K562 (cell line): ENCODE results near the gene RTBDN. TPM values are rescaled to one million over a fixed set of nuclear protein-coding genes. Genes with fewer than 3 reads are reported as not detected.

Experiments
- ARHGAP35 ChIP-seq: fragments of 450-650 bp; IDR thresholded peaks from 2 replicates; pipeline ENCODE4 v1.6.1; 2018; ENCODE audit not compliant: partially characterized antibody
- EP300 ChIP-seq: IDR thresholded peaks from 2 replicates; pipeline ENCODE4 v1.6.1; 2012; ENCODE audit warnings: low read length, improper control_type of control experiment
- ESRRA ChIP-seq: fragments of 450-650 bp; IDR thresholded peaks from 2 replicates; pipeline ENCODE4 v1.6.1; 2014; ENCODE audit warnings: low read depth, mild to moderate bottlenecking, moderate library complexity, borderline replicate concordance
- ETV6 ChIP-seq, 3 experiments: fragments of 150-350 bp in 1 of 3; sonication (generic) in 1 of 3; formaldehyde crosslinking in 1 of 3; IDR thresholded peaks; 2 replicates each; pipeline versions ENCODE4 v1.6.1 to v1.8.0; 2014 to 2022; ENCODE audit warnings: borderline replicate concordance in 2 of 3, low read depth in 2 of 3, antibody characterized with exemption in 1 of 3, low read length in 1 of 3, mild to moderate bottlenecking in 1 of 3, missing genetic modification reagents in 1 of 3
- HSF4 ChIP-seq: fragments of 250-450 bp; sonication (Bioruptor Pico); IDR thresholded peaks from 2 replicates; pipeline ENCODE4 v2.1.2; 2022; ENCODE audit warnings: mild to moderate bottlenecking, moderate library complexity, borderline replicate concordance
- MBD2 ChIP-seq: sonication (generic); IDR thresholded peaks from 2 replicates; pipeline ENCODE4 v1.6.1; 2016; ENCODE audit warnings: low read depth, borderline replicate concordance
- MXI1 ChIP-seq: IDR thresholded peaks from 2 replicates; pipeline ENCODE4 v1.6.1; 2011; ENCODE audit warnings: low read depth, mild to moderate bottlenecking, improper control_type of control experiment, low read length
- RBM25 ChIP-seq: fragments of 200-400 bp; formaldehyde crosslinking; IDR thresholded peaks from 2 replicates; pipeline ENCODE4 v1.6.1; 2018; ENCODE audit warnings: low read length, low read depth, moderate library complexity; ENCODE audit not compliant: severe bottlenecking
- YY1 ChIP-seq, 3 experiments: IDR thresholded peaks; 2 replicates each; pipeline ENCODE4 v1.6.1; 2011; ENCODE audit warnings: low read length in 2 of 3, mild to moderate bottlenecking in 2 of 3, moderate library complexity in 2 of 3, borderline replicate concordance in 1 of 3, control low read depth in 1 of 3, low read depth in 1 of 3; ENCODE audit not compliant: insufficient read depth in 3 of 3, insufficient replicate concordance in 2 of 3, control insufficient read depth in 1 of 3, insufficient read length in 1 of 3; ENCODE audit errors: extremely low read depth in 1 of 3
- polyA plus RNA-seq, 8 experiments: library from polyadenylated mRNA; depleted of rRNA in 4 of 8; stranded (reverse) in 5 of 8; unstranded in 3 of 8; fragments of >200 nt; fragmentation: Nextera tagmentation in 2 of 8; fragmentation: Illumina TruSeq in 1 of 8; extraction: Ambion mirVana in 2 of 8; extraction: Trizol in 1 of 8; gene quantifications; 2 replicates each; pipeline versions ENCODE4 v1.2.1 to v1.2.3, GENCODE V29; 2011 to 2014; ENCODE audit warnings: inconsistent platforms in 1 of 8, missing spikeins in 1 of 8
- total RNA-seq, 7 experiments: library from RNA; depleted of rRNA in 6 of 7; stranded (reverse); fragments of >200 nt in 6 of 7; fragmentation: Illumina TruSeq in 2 of 7; extraction: Trizol in 2 of 7; gene quantifications; 2 replicates each; pipeline versions ENCODE4 v1.2.1 to v1.2.3, GENCODE V29; 2011 to 2021; ENCODE audit warnings: low replicate concordance in 1 of 7

Gene RTBDN
- total and polyA plus RNA-seq, 9 of the 15 experiments (the other 6 are each of a cell fraction or from before 2014, with no cell fraction given) = 0.20 to 2.3 (median 0.72) TPM; not detected in 1

DNA sequence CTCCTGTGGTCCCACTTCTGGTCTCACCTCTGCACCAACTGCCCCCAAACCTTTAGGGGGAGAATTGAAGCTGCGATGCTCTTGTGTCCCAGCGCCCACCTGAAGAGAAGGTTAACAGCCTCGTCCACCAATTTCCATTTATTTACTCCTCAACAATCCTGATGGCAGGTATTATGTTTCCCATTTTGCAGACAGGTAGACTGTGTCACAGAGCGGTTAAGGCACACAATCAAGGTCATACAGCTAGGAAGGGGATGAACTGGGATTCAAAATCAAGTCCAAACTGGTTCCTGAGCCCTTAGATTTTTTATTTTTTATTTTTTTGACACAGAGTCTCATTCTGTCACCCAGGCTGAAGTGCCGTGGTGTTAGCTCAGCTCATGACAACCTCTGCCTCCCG lies 40.7 kb upstream of the RTBDN start (continued):
- no peak for TF ChIP-seq YY1 (IDR thresholded peaks at IDR 0.05; ENCODE audit: borderline replicate concordance in 1 of 3, control insufficient read depth in 1 of 3, extremely low read depth in 1 of 3, insufficient read depth in 3 of 3, insufficient read length in 1 of 3, insufficient replicate concordance in 2 of 3, low read depth in 1 of 3, low read length in 2 of 3)
- TF ChIP-seq ESRRA = peak; percentile 55; the same call in 1 of the 2 replicates
- no peak for TF ChIP-seq MBD2
- no peak for TF ChIP-seq EP300
- TF ChIP-seq HSF4 (CRISPR knock-in tag) = no peak
- no peak for TF ChIP-seq MXI1
- no peak for TF ChIP-seq ARHGAP35
- peak; percentile 63 for TF ChIP-seq RBM25
- no peak for TF ChIP-seq ETV6 (IDR thresholded peaks at IDR 0.05; ENCODE audit: borderline replicate concordance in 1 of 2, low read depth in 2 of 2, low read length in 1 of 2)
- no peak for TF ChIP-seq ETV6 (CRISPR knock-in tag; IDR thresholded peaks at IDR 0.05; ENCODE audit: borderline replicate concordance)
